ENCODE results near the gene ASXL2. TPM values are rescaled to one million over a fixed set of nuclear protein-coding genes. Genes with fewer than 3 reads are reported as not detected.

The ASXL2 gene
- total and polyA plus RNA-seq, 7 donors = 1.8 to 15.5 (median 10.7) TPM

- Histone ChIP-seq H3K36me3 (peaks cover 0 to 5% (median 0%) of the 10 kb centered on the region in 4 donors), H3K4me3 (peak overlapping the region; percentile 61 to 93 (median 80)), H3K4me1 (peaks cover 0 to 30% (median 19%) of the 10 kb centered on the region in 4 donors), H3K27ac (peak overlapping the region; percentile 91 to 97 (median 92)), H3K9me3 (no peaks in the 10 kb centered on the region), H3K27me3 (no peaks in the 10 kb centered on the region)
- peak; percentile 74 for DNase-seq
- intact Hi-C loops (cut with DNase I) = loop anchor here (2.0 to 5.0 kb wide), 3 partner anchors 105 to 205 kb away; partner anchors contain the start of genes DTNB, KIF3C and RAB10
- 0 to 1% methylated on average over 64 of the region's 64 CpGs for WGBS, 2 donors
- peak in 2 of 4 donors; percentile 41 to 47 for TF ChIP-seq POLR2AphosphoS5 (IDR thresholded peaks at IDR 0.05)
- no peak for TF ChIP-seq CTCF (IDR thresholded peaks at IDR 0.05)
These were observed 591 bp downstream of the ASXL2 start for GRCh38 chr2:25877431-25878360.

- intact Hi-C loops (cut with DNase I) = no loop called here
- 97 to 99% methylated on average over 5 of the region's 5 CpGs for WGBS, 2 donors
These were observed 6.2 kb downstream of the ASXL2 start for GRCh38 chr2:25872134-25872533.

GRCh38 chr2:25867396-25868003 is 10.8 kb downstream of the ASXL2 start:
- Histone ChIP-seq H3K36me3 (peaks cover 0 to 22% (median 5%) of the 10 kb centered on the region in 4 donors), H3K4me3 (no peak overlapping the region), H3K27me3 (no peaks in the 10 kb centered on the region), H3K9me3 (no peaks in the 10 kb centered on the region), H3K4me1 (peaks cover 0 to 10% (median 6%) of the 10 kb centered on the region in 4 donors), H3K27ac (no peak overlapping the region)
- WGBS, 2 donors = 74 to 81% methylated on average over 5 of the region's 5 CpGs
- intact Hi-C loops (cut with DNase I) = no loop called here
- DNase-seq = no peak
- no peak for TF ChIP-seq EP300 (IDR thresholded peaks at IDR 0.05)
- TF ChIP-seq POLR2A (IDR thresholded peaks at IDR 0.05) = no peak
- no peak for TF ChIP-seq POLR2AphosphoS5 (IDR thresholded peaks at IDR 0.05)
- no peak for TF ChIP-seq CTCF (IDR thresholded peaks at IDR 0.05)

More at GRCh38 chr2:25872134-25872533, 6.2 kb downstream of the ASXL2 start:
- DNase-seq = no peak
- Histone ChIP-seq H3K27ac (no peak overlapping the region), H3K27me3 (no peaks in the 10 kb centered on the region), H3K9me3 (no peaks in the 10 kb centered on the region), H3K4me3 (no peak overlapping the region), H3K4me1 (peaks cover 0 to 35% (median 21%) of the 10 kb centered on the region in 4 donors), H3K36me3 (peaks cover 0 to 27% (median 5%) of the 10 kb centered on the region in 4 donors)
- TF ChIP-seq CTCF (IDR thresholded peaks at IDR 0.05) (no peak), POLR2A (IDR thresholded peaks at IDR 0.05) (no peak), EP300 (IDR thresholded peaks at IDR 0.05) (no peak)

GRCh38 chr2:25856377-25856776 is 21.9 kb downstream of the ASXL2 start:
- peaks cover 0 to 4% (median 0%) of the 10 kb centered on the region in 4 donors for H3K36me3 ChIP-seq

More at GRCh38 chr2:25856377-25856776, 21.9 kb downstream of the ASXL2 start:
- intact Hi-C loops (cut with DNase I) = loop anchor here (10.0 kb wide), 1 partner anchor 288 kb away; no protein-coding TSS in a partner anchor
- Histone ChIP-seq H3K4me1 (peaks cover 0 to 28% (median 8%) of the 10 kb centered on the region in 4 donors), H3K4me3 (no peak overlapping the region), H3K27me3 (no peaks in the 10 kb centered on the region), H3K27ac (no peak overlapping the region), H3K9me3 (no peaks in the 10 kb centered on the region)
- TF ChIP-seq EP300 (IDR thresholded peaks at IDR 0.05) = no peak
- TF ChIP-seq POLR2AphosphoS5 (IDR thresholded peaks at IDR 0.05) = no peak
- TF ChIP-seq CTCF (IDR thresholded peaks at IDR 0.05) = no peak
- TF ChIP-seq POLR2A (IDR thresholded peaks at IDR 0.05) = no peak
- no peak for DNase-seq
- WGBS, 2 donors = 96 to 98% methylated on average over 9 of the region's 9 CpGs
